Measurements from ENCODE around the gene FBXL7. TPM values are rescaled to one million over a fixed set of nuclear protein-coding genes. Genes with fewer than 3 reads are reported as not detected.

FBXL7 gene
- total and polyA plus RNA-seq, 9 of the 15 experiments (the other 6 are each of a cell fraction or from before 2014, with no cell fraction given), result 0.04 to 0.08 TPM; not detected in 7

DNA sequence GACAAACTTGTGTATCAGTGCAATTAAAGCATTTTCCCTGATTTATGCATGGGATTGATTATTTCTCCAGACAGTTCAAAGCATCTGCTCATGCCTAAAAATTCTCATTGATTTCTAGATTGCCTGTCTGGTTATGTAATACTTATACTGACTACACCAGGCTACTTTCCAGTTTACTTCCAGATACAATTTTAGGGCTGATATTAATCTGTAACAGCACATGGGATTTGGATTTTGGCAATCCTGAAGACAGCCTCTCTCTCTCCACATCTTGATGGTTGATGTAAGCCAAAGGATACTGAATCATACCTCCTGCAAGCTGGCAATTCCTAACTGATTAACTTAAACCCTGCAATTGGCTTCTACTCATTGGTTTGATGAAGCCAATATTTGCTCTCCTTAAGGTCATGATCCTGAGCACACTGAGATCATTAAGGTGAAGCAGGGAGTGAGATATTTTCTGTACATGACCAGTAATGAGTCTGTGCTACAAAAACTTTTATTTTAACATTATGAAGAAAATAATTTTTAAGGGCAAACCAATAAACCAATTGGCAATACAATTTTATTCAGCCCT lies 25.7 kb upstream of the FBXL7 start:
- ChIA-PET POLR2A (no interaction called here), CTCF (ENCODE audit: low intra/inter-chr PET ratio) (no interaction called here)
- H3K79me2 ChIP-seq (ENCODE audit: control insufficient read depth, insufficient read depth, low read length), result no peaks in the 10 kb centered on the region
- H3K9ac ChIP-seq (ENCODE audit: insufficient read depth in 1 of 2, low read depth in 2 of 2, low read length in 2 of 2), result no peak overlapping the region
- H3K27me3 ChIP-seq (ENCODE audit: control insufficient read depth in 2 of 2, insufficient read depth in 2 of 2, low read length in 2 of 2), result no peaks in the 10 kb centered on the region
- ATAC-seq (no peak), DNase-seq (ENCODE audit: extremely low read depth in 1 of 4, low spot score in 3 of 4) (no peak), FAIRE-seq (no peak)
- no peaks in the 10 kb centered on the region for H3K36me3 ChIP-seq (ENCODE audit: control insufficient read depth, insufficient read depth, low read length)
- H3K9me3 ChIP-seq (replicated peaks; ENCODE audit: control insufficient read depth, insufficient read depth, low read depth, low read length), result no peaks in the 10 kb centered on the region
- BruUV-seq (replicated peaks), result no TSS peak
- no peak overlapping the region for H3K27ac ChIP-seq (ENCODE audit: extremely low read depth, low read depth, low read length)
- H3K9me1 ChIP-seq (ENCODE audit: control insufficient read depth, insufficient read depth, low read length), result no peaks in the 10 kb centered on the region
- TF ChIP-seq TGIF2 (CRISPR knock-in tag; IDR thresholded peaks at IDR 0.05), result no peak
- no peak for TF ChIP-seq CAMTA2 (CRISPR knock-in tag; conservative IDR thresholded peaks at IDR 0.05)
- TF ChIP-seq ZKSCAN1 (IDR thresholded peaks at IDR 0.05; ENCODE audit: low read depth, low read length), result no peak
- TF ChIP-seq YBX1 (IDR thresholded peaks at IDR 0.05), result no peak
- TF ChIP-seq, protein P1, sequence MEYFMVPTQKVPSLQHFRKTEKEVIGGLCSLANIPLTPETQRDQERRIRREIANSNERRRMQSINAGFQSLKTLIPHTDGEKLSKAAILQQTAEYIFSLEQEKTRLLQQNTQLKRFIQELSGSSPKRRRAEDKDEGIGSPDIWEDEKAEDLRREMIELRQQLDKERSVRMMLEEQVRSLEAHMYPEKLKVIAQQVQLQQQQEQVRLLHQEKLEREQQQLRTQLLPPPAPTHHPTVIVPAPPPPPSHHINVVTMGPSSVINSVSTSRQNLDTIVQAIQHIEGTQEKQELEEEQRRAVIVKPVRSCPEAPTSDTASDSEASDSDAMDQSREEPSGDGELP (CRISPR knock-in tag; IDR thresholded peaks at IDR 0.05; ENCODE audit: borderline replicate concordance), result no peak
- no peak for TF ChIP-seq SAFB2 (IDR thresholded peaks at IDR 0.05; ENCODE audit: borderline replicate concordance, low read depth, low read length, severe bottlenecking)
- TF ChIP-seq HNRNPK (IDR thresholded peaks at IDR 0.05; ENCODE audit: low read depth, low read length, poor library complexity, severe bottlenecking), result no peak
- TF ChIP-seq, protein P2, sequence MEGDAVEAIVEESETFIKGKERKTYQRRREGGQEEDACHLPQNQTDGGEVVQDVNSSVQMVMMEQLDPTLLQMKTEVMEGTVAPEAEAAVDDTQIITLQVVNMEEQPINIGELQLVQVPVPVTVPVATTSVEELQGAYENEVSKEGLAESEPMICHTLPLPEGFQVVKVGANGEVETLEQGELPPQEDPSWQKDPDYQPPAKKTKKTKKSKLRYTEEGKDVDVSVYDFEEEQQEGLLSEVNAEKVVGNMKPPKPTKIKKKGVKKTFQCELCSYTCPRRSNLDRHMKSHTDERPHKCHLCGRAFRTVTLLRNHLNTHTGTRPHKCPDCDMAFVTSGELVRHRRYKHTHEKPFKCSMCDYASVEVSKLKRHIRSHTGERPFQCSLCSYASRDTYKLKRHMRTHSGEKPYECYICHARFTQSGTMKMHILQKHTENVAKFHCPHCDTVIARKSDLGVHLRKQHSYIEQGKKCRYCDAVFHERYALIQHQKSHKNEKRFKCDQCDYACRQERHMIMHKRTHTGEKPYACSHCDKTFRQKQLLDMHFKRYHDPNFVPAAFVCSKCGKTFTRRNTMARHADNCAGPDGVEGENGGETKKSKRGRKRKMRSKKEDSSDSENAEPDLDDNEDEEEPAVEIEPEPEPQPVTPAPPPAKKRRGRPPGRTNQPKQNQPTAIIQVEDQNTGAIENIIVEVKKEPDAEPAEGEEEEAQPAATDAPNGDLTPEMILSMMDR (IDR thresholded peaks at IDR 0.05 in 2 of 3, conservative IDR thresholded peaks at IDR 0.05 in 1 of 3; ENCODE audit: insufficient read depth in 2 of 3, low read depth in 1 of 3, low read length in 3 of 3), result no peak
- TF ChIP-seq, protein P3, sequence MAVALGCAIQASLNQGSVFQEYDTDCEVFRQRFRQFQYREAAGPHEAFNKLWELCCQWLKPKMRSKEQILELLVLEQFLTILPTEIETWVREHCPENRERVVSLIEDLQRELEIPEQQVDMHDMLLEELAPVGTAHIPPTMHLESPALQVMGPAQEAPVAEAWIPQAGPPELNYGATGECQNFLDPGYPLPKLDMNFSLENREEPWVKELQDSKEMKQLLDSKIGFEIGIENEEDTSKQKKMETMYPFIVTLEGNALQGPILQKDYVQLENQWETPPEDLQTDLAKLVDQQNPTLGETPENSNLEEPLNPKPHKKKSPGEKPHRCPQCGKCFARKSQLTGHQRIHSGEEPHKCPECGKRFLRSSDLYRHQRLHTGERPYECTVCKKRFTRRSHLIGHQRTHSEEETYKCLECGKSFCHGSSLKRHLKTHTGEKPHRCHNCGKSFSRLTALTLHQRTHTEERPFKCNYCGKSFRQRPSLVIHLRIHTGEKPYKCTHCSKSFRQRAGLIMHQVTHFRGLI (CRISPR knock-in tag; IDR thresholded peaks at IDR 0.05), result no peak
- no peak for TF ChIP-seq ZNF263 (CRISPR knock-in tag; IDR thresholded peaks at IDR 0.05; ENCODE audit: borderline replicate concordance)
- TF ChIP-seq HDAC2 (IDR thresholded peaks at IDR 0.05), result no peak
- TF ChIP-seq, protein P4, sequence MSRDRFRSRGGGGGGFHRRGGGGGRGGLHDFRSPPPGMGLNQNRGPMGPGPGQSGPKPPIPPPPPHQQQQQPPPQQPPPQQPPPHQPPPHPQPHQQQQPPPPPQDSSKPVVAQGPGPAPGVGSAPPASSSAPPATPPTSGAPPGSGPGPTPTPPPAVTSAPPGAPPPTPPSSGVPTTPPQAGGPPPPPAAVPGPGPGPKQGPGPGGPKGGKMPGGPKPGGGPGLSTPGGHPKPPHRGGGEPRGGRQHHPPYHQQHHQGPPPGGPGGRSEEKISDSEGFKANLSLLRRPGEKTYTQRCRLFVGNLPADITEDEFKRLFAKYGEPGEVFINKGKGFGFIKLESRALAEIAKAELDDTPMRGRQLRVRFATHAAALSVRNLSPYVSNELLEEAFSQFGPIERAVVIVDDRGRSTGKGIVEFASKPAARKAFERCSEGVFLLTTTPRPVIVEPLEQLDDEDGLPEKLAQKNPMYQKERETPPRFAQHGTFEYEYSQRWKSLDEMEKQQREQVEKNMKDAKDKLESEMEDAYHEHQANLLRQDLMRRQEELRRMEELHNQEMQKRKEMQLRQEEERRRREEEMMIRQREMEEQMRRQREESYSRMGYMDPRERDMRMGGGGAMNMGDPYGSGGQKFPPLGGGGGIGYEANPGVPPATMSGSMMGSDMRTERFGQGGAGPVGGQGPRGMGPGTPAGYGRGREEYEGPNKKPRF (IDR thresholded peaks at IDR 0.05; ENCODE audit: low read depth, low read length), result no peak
- TF ChIP-seq HCFC1 (IDR thresholded peaks at IDR 0.05; ENCODE audit: low read depth, low read length), result no peak
- TF ChIP-seq POLR2B (IDR thresholded peaks at IDR 0.05; ENCODE audit: low read depth, partially characterized antibody), result no peak
- no peak overlapping the region for H3K4me3 ChIP-seq
- in situ Hi-C loops (cut with MboI), result no loop called here
- intact Hi-C loops (cut with micrococcal nuclease), result no loop called here
- no peak overlapping the region for H3K4me2 ChIP-seq (ENCODE audit: insufficient read depth, low read length)
- H2AFZ ChIP-seq (ENCODE audit: low read depth, low read length), result no peak overlapping the region
- H3K4me1 ChIP-seq (replicated peaks in 1 of 2; ENCODE audit: control insufficient read depth in 2 of 2, insufficient read depth in 2 of 2, low read length in 2 of 2), result no peaks in the 10 kb centered on the region
- no peaks in the 10 kb centered on the region for H4K20me1 ChIP-seq (replicated peaks; ENCODE audit: control insufficient read depth, insufficient read depth, low read length)

Measured in K562 (cell line).